RWPE2 (cell line): Measurements from ENCODE around the gene GPR150.

Source experiments
- ATAC-seq: fragments of 200-7000 bp; cut with Tn5 transposase; 3 replicates; pipeline ENCODE4 v1.9.1; 2021; ENCODE audit warnings: low read depth
- DNase-seq: peaks from one replicate; pipeline ENCODE4 v3.0.0-alpha.2; 2020; ENCODE audit warnings: low spot score
- H3K27ac ChIP-seq: fragments of 450-650 bp; 2 replicates; pipeline ENCODE4 v1.5.1; 2017; ENCODE audit warnings: mild to moderate bottlenecking; ENCODE audit not compliant: poor library complexity, severe bottlenecking
- H3K27me3 ChIP-seq: fragments of 250-450 bp; sonication (Bioruptor Pico); 2 replicates; pipeline ENCODE4 v1.5.1; 2021; ENCODE audit warnings: mild to moderate bottlenecking, moderate library complexity; ENCODE audit not compliant: insufficient read depth, poor library complexity, severe bottlenecking
- H3K36me3 ChIP-seq: fragments of 250-450 bp; sonication (Bioruptor Pico); 2 replicates; pipeline ENCODE4 v1.5.1; 2020; ENCODE audit warnings: low read depth, mild to moderate bottlenecking, moderate library complexity
- H3K4me1 ChIP-seq: fragments of 250-450 bp; sonication (Bioruptor Pico); 2 replicates; pipeline ENCODE4 v1.5.1; 2021; ENCODE audit warnings: mild to moderate bottlenecking, moderate library complexity; ENCODE audit not compliant: insufficient read depth, poor library complexity, severe bottlenecking
- H3K4me3 ChIP-seq: fragments of 250-450 bp; sonication (Bioruptor Pico); 2 replicates; pipeline ENCODE4 v1.5.1; 2021; ENCODE audit warnings: mild to moderate bottlenecking, moderate library complexity; ENCODE audit not compliant: severe bottlenecking
- H3K9me3 ChIP-seq: fragments of 250-450 bp; sonication (Bioruptor Pico); 2 replicates; pipeline ENCODE4 v1.5.1; 2021; ENCODE audit warnings: mild to moderate bottlenecking, moderate library complexity; ENCODE audit not compliant: severe bottlenecking
- TF ChIP-seq, protein P1 (sequence below): fragments of 450-650 bp; IDR thresholded peaks from one replicate; pipeline ENCODE4 v1.5.1; 2017; ENCODE audit warnings: mild to moderate bottlenecking, moderate library complexity; ENCODE audit not compliant: poor library complexity, severe bottlenecking

Gene GPR150

DNA sequence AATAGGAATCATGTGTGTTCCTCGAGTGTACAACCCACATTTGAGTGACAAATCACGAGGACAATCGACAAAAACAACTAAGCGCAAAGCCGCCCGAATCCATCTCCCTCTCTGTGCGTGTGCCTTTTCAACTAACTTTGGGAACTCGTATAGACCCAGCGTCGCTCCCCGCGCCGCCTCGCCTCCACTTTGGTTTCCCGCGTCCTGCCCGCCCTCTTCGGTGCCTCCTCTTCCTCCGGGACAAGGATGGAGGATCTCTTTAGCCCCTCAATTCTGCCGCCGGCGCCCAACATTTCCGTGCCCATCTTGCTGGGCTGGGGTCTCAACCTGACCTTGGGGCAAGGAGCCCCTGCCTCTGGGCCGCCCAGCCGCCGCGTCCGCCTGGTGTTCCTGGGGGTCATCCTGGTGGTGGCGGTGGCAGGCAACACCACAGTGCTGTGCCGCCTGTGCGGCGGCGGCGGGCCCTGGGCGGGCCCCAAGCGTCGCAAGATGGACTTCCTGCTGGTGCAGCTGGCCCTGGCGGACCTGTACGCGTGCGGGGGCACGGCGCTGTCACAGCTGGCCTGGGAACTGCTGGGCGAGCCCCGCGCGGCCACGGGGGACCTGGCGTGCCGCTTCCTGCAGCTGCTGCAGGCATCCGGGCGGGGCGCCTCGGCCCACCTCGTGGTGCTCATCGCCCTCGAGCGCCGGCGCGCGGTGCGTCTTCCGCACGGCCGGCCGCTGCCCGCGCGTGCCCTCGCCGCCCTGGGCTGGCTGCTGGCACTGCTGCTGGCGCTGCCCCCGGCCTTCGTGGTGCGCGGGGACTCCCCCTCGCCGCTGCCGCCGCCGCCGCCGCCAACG is at the start of gene GPR150:
GPR150 (plus strand) TSS at position 58 of the 840 bp plus-strand sequence; CDS start at position 247, 189 bp downstream.
- no peaks in the 10 kb centered on the region; the same call in 1 of the 2 replicates for H3K36me3 ChIP-seq
- TF ChIP-seq, protein P1, sequence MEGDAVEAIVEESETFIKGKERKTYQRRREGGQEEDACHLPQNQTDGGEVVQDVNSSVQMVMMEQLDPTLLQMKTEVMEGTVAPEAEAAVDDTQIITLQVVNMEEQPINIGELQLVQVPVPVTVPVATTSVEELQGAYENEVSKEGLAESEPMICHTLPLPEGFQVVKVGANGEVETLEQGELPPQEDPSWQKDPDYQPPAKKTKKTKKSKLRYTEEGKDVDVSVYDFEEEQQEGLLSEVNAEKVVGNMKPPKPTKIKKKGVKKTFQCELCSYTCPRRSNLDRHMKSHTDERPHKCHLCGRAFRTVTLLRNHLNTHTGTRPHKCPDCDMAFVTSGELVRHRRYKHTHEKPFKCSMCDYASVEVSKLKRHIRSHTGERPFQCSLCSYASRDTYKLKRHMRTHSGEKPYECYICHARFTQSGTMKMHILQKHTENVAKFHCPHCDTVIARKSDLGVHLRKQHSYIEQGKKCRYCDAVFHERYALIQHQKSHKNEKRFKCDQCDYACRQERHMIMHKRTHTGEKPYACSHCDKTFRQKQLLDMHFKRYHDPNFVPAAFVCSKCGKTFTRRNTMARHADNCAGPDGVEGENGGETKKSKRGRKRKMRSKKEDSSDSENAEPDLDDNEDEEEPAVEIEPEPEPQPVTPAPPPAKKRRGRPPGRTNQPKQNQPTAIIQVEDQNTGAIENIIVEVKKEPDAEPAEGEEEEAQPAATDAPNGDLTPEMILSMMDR: no peak
- ATAC-seq (peak; percentile 49), DNase-seq (no peak)
- H3K4me1 ChIP-seq: peaks cover 18% of the 10 kb centered on the region
- H3K27me3 ChIP-seq: no peaks in the 10 kb centered on the region
- H3K4me3 ChIP-seq: peak within 1 kb of the TSS; percentile 30
- H3K27ac ChIP-seq: no peak within 1 kb of the TSS
- no peaks in the 10 kb centered on the region for H3K9me3 ChIP-seq

- Histone ChIP-seq H3K36me3 (peaks cover 6% of the 10 kb centered on the region; the same call in 1 of the 2 replicates), H3K4me3 (no peak overlapping the region)
- DNase-seq: no peak
These were observed 47.9 kb upstream of the GPR150 start for GRCh38 chr5:95572016-95572415.

GRCh38 chr5:95581576-95581975 is 38.3 kb upstream of the GPR150 start:
- TF ChIP-seq, protein P1: no peak
- no peak for DNase-seq
- ATAC-seq: no peak
- no peak overlapping the region for H3K27ac ChIP-seq
- no peaks in the 10 kb centered on the region for H3K9me3 ChIP-seq
- peaks cover 5% of the 10 kb centered on the region; the same call in 1 of the 2 replicates for H3K36me3 ChIP-seq
- H3K4me1 ChIP-seq: no peaks in the 10 kb centered on the region
- no peaks in the 10 kb centered on the region for H3K27me3 ChIP-seq
- no peak overlapping the region for H3K4me3 ChIP-seq

More at GRCh38 chr5:95572016-95572415, 47.9 kb upstream of the GPR150 start:
- no peaks in the 10 kb centered on the region for H3K9me3 ChIP-seq
- ATAC-seq: no peak
- H3K27me3 ChIP-seq: no peaks in the 10 kb centered on the region
- H3K27ac ChIP-seq: no peak overlapping the region
- TF ChIP-seq, protein P1: no peak
- H3K4me1 ChIP-seq: no peaks in the 10 kb centered on the region

DNA sequence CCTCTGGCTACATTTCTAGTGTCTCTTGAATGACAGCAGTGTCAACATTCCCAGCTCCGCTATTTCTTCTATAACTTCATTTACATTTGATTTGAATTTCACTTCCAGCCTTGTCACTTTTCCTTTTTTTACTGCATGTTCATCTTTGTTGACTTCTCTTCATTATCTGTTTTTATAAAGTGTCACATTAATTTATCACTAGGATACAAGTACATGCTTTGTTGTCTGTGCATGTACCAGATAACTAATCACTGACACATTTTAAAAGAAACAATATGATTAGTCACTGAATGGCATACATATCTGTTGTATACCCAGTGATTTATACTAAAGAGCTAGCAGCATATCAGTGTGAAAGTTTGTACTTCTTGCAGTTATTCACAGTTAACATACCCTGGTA is 35.9 kb upstream of the GPR150 start:
- Histone ChIP-seq H3K4me1 (no peaks in the 10 kb centered on the region), H3K27me3 (no peaks in the 10 kb centered on the region), H3K36me3 (no peaks in the 10 kb centered on the region), H3K27ac (no peak overlapping the region), H3K4me3 (no peak overlapping the region), H3K9me3 (no peaks in the 10 kb centered on the region)
- no peak for ATAC-seq
- TF ChIP-seq, protein P1: no peak
- no peak for DNase-seq

DNA sequence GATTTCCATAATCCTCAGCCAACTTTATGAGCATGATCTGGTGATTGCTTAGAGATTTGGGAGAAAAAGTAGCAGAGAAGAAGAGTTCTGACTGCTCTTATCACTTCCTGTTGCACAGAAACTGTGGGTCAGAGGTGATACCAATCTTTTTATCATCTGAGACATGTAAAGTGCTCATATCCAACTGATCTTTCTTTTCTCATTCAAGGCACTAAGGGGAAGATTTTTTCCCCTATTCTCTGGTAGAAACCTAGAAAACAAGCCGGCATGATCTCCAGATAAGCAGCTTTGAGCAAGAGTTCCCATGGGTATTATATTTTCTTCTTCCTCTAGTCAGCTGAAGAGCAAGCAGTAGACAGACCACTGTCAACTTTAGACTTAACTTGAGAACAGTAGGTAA is 29.0 kb upstream of the GPR150 start:
- TF ChIP-seq, protein P1: no peak
- Histone ChIP-seq H3K9me3 (peaks cover 2% of the 10 kb centered on the region), H3K27ac (no peak overlapping the region), H3K27me3 (no peaks in the 10 kb centered on the region), H3K36me3 (no peaks in the 10 kb centered on the region), H3K4me3 (no peak overlapping the region), H3K4me1 (peaks cover 10% of the 10 kb centered on the region)
- no peak for ATAC-seq
- no peak for DNase-seq
